C4-2B (cell line): ENCODE data around the gene MRPL32.

Experiments
- H3K27ac ChIP-seq: fragments of 450-650 bp; 2 replicates; pipeline ENCODE4 v1.5.1; 2017
- ZFX ChIP-seq: fragments of 450-650 bp; IDR thresholded peaks from 2 replicates; pipeline ENCODE4 v1.6.1; 2017
- TF ChIP-seq, protein P1 (sequence below): fragments of 450-650 bp; conservative IDR thresholded peaks from 2 replicates; pipeline ENCODE4 v1.5.1; 2017; ENCODE audit warnings: mild to moderate bottlenecking

MRPL32 gene

DNA sequence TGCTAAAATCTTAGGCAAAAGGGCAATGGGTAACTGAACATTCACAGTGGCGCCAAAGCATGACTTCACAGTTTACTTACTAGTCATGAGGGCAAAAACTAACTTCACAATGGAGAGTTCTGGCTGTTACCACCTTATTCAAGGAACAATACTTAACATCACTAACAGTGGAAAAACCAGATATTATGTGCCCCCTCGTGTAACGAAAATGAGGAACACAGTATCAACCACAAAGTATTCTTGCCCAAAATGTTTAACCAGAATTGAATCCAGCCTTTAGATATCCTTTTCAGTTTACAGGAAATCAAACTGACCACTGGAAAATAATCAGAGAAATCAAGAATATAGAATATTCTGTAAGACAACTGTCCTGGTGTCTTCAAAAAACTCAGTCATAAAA lies 29.8 kb upstream of the MRPL32 start:
- TF ChIP-seq ZFX = no peak
- TF ChIP-seq, protein P1, sequence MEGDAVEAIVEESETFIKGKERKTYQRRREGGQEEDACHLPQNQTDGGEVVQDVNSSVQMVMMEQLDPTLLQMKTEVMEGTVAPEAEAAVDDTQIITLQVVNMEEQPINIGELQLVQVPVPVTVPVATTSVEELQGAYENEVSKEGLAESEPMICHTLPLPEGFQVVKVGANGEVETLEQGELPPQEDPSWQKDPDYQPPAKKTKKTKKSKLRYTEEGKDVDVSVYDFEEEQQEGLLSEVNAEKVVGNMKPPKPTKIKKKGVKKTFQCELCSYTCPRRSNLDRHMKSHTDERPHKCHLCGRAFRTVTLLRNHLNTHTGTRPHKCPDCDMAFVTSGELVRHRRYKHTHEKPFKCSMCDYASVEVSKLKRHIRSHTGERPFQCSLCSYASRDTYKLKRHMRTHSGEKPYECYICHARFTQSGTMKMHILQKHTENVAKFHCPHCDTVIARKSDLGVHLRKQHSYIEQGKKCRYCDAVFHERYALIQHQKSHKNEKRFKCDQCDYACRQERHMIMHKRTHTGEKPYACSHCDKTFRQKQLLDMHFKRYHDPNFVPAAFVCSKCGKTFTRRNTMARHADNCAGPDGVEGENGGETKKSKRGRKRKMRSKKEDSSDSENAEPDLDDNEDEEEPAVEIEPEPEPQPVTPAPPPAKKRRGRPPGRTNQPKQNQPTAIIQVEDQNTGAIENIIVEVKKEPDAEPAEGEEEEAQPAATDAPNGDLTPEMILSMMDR = no peak
- no peak overlapping the region for H3K27ac ChIP-seq

DNA sequence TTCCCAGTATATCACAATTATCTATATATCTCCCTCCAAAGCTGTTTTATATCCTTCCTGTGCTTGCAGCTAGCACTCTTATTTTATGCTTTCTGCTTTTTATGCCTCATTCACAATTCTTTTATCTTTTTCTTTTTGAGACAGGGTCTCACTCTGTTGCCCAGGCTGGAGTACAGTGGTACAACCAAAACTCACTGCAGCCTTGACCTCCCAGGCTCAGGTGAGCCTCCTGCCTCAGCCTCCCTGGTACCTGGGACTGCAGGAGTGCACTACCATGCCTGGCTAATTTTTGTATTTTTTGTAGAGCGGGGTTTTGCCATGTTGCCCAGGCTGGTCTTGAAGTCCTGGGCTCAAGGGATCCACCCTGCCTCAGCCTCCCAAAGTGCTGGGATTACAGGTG lies 26.0 kb upstream of the MRPL32 start:
- TF ChIP-seq, protein P1 = no peak
- TF ChIP-seq ZFX = no peak
- H3K27ac ChIP-seq = no peak overlapping the region

DNA sequence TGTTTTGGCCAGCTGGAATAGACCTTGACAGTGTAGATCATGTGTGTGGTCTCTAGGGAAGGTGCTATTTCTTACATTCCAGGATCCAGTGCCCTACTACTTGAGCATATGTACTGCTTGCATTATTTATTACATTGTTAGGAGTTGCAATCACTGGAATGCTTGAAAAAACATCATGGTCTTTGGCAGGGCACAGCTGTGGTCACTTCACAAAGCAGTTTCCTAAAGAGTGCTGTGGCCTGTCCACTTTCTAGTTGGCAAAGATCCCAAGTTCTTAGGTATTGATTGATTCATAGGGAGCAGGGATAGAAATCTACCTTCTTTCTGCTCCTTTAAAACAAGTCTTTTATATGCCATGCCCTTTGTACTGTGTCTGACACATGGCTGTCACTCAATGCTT lies 24.9 kb upstream of the MRPL32 start:
- TF ChIP-seq, protein P1 = no peak
- TF ChIP-seq ZFX = no peak
- H3K27ac ChIP-seq = no peak overlapping the region

DNA sequence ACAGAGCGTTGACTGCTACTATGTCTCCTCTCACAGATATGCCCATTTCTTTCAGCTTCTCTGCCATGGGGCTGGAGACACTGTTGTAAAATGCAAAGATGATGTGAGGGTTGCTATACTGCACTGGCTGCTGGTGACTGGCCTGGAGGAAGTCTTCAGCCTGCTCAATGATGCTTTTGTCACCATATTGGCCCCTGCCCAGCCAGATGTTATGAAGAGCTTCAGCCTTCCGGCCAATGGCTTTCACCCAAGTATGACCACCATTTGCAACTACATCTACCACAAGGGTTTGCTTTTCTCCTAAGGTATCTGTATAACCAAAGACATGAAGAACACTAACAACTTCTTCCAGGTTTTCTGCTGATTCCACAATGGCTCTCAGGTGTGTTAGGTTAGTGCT lies 21.9 kb upstream of the MRPL32 start:
- TF ChIP-seq, protein P1 = no peak
- no peak for TF ChIP-seq ZFX
- no peak overlapping the region for H3K27ac ChIP-seq

DNA sequence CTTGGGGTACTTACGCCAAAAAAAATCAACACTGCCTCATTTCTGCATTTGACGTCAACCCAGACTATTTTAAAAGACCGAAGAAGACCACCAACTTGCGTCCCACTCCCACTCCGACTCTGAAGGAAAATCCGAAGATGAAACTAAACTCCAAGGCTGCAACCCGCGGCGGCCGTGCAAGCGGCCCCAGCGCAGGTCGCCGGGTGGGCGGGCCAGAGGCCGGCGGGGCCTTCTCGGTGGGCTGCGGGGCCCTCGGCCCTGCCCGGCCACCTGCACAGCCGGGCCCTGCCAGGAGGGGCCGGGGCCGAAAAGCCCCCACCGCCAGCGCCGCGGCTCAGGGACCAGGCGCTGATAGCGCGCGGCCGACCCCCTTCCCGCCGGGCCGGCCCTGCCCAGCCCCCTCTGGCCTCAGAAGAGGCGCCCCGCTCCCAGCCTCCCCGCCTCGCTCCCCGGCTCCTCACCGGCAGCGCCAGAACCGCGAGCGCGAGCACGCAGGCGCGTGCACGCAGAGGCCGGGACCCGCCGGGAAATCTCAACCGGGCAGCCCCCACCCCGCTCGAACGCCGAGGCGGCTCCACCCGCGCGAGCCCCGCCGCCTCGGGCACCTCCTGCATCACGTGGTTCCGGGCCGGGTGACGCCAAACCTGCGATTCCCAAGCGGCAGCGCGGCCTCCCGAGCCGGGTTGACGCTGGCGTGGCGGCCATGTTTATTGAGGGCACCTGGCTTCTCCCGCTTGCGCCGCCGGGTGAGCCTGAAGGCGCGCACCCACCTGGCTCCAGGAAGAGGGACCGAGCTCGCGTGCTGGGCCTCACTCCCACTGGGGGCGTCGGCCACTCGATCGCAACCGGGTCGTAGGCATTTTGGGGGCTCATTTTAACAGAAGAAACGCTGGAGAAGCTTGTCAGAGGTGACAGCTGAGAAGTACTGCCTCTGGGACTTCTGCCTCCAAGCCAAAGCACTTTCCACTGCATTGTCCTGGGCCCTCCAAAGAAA lies 20.4 kb upstream of the MRPL32 start, which contains the start of gene C7orf25:
Gene C7orf25 (minus strand): TSS at position 617 of the 994 bp plus-strand sequence. CDS start 1,170 bp downstream, outside the sequence.
- TF ChIP-seq ZFX = peak; percentile 83
- TF ChIP-seq, protein P1 = no peak; the same call in 1 of the 2 replicates
- H3K27ac ChIP-seq = peak within 1 kb of the TSS; percentile 90

- H3K27ac ChIP-seq = no peak overlapping the region
- TF ChIP-seq, protein P1 = no peak
- TF ChIP-seq ZFX = no peak
These were observed 18.6 kb upstream of the MRPL32 start for GRCh38 chr7:42913591-42913990.

- H3K27ac ChIP-seq = no peak overlapping the region
- TF ChIP-seq, protein P1 = no peak
- no peak for TF ChIP-seq ZFX
These were observed 18.2 kb upstream of the MRPL32 start for GRCh38 chr7:42914009-42914408.
